ENCODE results near the gene SMG6. TPM values are rescaled to one million over a fixed set of nuclear protein-coding genes. Genes with fewer than 3 reads are reported as not detected.

Gene SMG6
- total and polyA plus RNA-seq, 2 of the 8 experiments (the other 6 are each of a cell fraction or from before 2014, with no cell fraction given): 18.5 to 25.2 TPM

DNA sequence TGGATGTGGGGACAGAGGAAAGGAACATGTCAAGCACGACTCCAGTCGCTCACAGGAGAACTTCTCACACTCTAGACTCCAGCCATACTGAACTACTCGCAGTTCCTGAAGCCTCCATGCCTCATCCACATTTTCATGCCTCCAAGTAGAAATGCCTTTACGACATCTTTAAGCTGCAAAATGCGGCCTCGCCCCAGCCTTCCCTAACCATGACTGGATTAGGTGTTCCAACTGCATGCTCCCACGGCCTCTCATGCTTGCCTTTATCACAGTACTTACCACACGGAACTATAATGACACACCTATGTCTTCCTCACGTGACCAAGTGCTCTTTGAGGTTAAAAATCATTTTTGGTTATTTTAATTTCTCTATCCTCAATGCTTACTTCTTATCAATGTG, 23.9 kb downstream of the SMG6 start (continued):
- TF ChIP-seq, protein P1, sequence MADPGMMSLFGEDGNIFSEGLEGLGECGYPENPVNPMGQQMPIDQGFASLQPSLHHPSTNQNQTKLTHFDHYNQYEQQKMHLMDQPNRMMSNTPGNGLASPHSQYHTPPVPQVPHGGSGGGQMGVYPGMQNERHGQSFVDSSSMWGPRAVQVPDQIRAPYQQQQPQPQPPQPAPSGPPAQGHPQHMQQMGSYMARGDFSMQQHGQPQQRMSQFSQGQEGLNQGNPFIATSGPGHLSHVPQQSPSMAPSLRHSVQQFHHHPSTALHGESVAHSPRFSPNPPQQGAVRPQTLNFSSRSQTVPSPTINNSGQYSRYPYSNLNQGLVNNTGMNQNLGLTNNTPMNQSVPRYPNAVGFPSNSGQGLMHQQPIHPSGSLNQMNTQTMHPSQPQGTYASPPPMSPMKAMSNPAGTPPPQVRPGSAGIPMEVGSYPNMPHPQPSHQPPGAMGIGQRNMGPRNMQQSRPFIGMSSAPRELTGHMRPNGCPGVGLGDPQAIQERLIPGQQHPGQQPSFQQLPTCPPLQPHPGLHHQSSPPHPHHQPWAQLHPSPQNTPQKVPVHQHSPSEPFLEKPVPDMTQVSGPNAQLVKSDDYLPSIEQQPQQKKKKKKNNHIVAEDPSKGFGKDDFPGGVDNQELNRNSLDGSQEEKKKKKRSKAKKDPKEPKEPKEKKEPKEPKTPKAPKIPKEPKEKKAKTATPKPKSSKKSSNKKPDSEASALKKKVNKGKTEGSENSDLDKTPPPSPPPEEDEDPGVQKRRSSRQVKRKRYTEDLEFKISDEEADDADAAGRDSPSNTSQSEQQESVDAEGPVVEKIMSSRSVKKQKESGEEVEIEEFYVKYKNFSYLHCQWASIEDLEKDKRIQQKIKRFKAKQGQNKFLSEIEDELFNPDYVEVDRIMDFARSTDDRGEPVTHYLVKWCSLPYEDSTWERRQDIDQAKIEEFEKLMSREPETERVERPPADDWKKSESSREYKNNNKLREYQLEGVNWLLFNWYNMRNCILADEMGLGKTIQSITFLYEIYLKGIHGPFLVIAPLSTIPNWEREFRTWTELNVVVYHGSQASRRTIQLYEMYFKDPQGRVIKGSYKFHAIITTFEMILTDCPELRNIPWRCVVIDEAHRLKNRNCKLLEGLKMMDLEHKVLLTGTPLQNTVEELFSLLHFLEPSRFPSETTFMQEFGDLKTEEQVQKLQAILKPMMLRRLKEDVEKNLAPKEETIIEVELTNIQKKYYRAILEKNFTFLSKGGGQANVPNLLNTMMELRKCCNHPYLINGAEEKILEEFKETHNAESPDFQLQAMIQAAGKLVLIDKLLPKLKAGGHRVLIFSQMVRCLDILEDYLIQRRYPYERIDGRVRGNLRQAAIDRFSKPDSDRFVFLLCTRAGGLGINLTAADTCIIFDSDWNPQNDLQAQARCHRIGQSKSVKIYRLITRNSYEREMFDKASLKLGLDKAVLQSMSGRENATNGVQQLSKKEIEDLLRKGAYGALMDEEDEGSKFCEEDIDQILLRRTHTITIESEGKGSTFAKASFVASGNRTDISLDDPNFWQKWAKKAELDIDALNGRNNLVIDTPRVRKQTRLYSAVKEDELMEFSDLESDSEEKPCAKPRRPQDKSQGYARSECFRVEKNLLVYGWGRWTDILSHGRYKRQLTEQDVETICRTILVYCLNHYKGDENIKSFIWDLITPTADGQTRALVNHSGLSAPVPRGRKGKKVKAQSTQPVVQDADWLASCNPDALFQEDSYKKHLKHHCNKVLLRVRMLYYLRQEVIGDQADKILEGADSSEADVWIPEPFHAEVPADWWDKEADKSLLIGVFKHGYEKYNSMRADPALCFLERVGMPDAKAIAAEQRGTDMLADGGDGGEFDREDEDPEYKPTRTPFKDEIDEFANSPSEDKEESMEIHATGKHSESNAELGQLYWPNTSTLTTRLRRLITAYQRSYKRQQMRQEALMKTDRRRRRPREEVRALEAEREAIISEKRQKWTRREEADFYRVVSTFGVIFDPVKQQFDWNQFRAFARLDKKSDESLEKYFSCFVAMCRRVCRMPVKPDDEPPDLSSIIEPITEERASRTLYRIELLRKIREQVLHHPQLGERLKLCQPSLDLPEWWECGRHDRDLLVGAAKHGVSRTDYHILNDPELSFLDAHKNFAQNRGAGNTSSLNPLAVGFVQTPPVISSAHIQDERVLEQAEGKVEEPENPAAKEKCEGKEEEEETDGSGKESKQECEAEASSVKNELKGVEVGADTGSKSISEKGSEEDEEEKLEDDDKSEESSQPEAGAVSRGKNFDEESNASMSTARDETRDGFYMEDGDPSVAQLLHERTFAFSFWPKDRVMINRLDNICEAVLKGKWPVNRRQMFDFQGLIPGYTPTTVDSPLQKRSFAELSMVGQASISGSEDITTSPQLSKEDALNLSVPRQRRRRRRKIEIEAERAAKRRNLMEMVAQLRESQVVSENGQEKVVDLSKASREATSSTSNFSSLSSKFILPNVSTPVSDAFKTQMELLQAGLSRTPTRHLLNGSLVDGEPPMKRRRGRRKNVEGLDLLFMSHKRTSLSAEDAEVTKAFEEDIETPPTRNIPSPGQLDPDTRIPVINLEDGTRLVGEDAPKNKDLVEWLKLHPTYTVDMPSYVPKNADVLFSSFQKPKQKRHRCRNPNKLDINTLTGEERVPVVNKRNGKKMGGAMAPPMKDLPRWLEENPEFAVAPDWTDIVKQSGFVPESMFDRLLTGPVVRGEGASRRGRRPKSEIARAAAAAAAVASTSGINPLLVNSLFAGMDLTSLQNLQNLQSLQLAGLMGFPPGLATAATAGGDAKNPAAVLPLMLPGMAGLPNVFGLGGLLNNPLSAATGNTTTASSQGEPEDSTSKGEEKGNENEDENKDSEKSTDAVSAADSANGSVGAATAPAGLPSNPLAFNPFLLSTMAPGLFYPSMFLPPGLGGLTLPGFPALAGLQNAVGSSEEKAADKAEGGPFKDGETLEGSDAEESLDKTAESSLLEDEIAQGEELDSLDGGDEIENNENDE (IDR thresholded peaks at IDR 0.05; ENCODE audit: insufficient replicate concordance, low read length): no peak
- TF ChIP-seq SIRT6 (IDR thresholded peaks at IDR 0.05; ENCODE audit: low read length) (no peak), BCL11A (IDR thresholded peaks at IDR 0.05; ENCODE audit: low read depth in 2 of 2, low read length in 2 of 2) (no peak), EGR1 (IDR thresholded peaks at IDR 0.05; ENCODE audit: borderline replicate concordance, low read depth, low read length) (no peak), BACH1 (IDR thresholded peaks at IDR 0.05; ENCODE audit: low read length) (no peak), SP2 (IDR thresholded peaks at IDR 0.05; ENCODE audit: low read length) (no peak), CREB1 (IDR thresholded peaks at IDR 0.05) (no peak), TEAD4 (IDR thresholded peaks at IDR 0.05; ENCODE audit: low read depth, low read length) (no peak)
- TF ChIP-seq, protein P2, sequence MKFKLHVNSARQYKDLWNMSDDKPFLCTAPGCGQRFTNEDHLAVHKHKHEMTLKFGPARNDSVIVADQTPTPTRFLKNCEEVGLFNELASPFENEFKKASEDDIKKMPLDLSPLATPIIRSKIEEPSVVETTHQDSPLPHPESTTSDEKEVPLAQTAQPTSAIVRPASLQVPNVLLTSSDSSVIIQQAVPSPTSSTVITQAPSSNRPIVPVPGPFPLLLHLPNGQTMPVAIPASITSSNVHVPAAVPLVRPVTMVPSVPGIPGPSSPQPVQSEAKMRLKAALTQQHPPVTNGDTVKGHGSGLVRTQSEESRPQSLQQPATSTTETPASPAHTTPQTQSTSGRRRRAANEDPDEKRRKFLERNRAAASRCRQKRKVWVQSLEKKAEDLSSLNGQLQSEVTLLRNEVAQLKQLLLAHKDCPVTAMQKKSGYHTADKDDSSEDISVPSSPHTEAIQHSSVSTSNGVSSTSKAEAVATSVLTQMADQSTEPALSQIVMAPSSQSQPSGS (IDR thresholded peaks at IDR 0.05; ENCODE audit: low read length): no peak
- TF ChIP-seq, protein P3, sequence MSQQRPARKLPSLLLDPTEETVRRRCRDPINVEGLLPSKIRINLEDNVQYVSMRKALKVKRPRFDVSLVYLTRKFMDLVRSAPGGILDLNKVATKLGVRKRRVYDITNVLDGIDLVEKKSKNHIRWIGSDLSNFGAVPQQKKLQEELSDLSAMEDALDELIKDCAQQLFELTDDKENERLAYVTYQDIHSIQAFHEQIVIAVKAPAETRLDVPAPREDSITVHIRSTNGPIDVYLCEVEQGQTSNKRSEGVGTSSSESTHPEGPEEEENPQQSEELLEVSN (IDR thresholded peaks at IDR 0.05): no peak
